GM18505 (cell line): ENCODE measurements around the gene MRAP2.
"Not testable (repeated sequence)": the region's sequence is repeated elsewhere in the genome, so short reads cannot be mapped to it uniquely, and the experiment has no call there.

Experiments
- ATAC-seq: cut with Tn5 transposase; IDR thresholded peaks from one replicate; pipeline ENCODE4 v1.9.1; 2021; ENCODE audit not compliant: unreplicated experiment
- POLR2A ChIP-seq: IDR thresholded peaks from 4 replicates; pipeline ENCODE4 v1.6.1; 2011; ENCODE audit warnings: borderline replicate concordance; ENCODE audit not compliant: insufficient read depth, insufficient read length; ENCODE audit errors: extremely low read depth

Gene MRAP2

GRCh38 chr6:84072442-84072997 lies 38.9 kb downstream of the MRAP2 start:
- no peak for ATAC-seq

GRCh38 chr6:84074988-84075781 lies 41.6 kb downstream of the MRAP2 start:
- no peak for ATAC-seq
- no peak for TF ChIP-seq POLR2A

More at GRCh38 chr6:84072442-84072997, 38.9 kb downstream of the MRAP2 start:
- TF ChIP-seq POLR2A: no peak

GRCh38 chr6:84077645-84078044 lies 44.1 kb downstream of the MRAP2 start:
- no peak for ATAC-seq
- no peak for TF ChIP-seq POLR2A

GRCh38 chr6:84078335-84078734 lies 44.8 kb downstream of the MRAP2 start:
- no peak for ATAC-seq
- TF ChIP-seq POLR2A: no peak

GRCh38 chr6:84081222-84081621 lies 47.6 kb downstream of the MRAP2 start:
- TF ChIP-seq POLR2A: no peak

GRCh38 chr6:84082689-84083265 lies 49.2 kb downstream of the MRAP2 start:
- no peak for ATAC-seq

More at GRCh38 chr6:84081222-84081621, 47.6 kb downstream of the MRAP2 start:
- no peak for ATAC-seq

GRCh38 chr6:84084705-84085104 lies 51.1 kb downstream of the MRAP2 start:
- ATAC-seq: not testable (repeated sequence)

More at GRCh38 chr6:84082689-84083265, 49.2 kb downstream of the MRAP2 start:
- no peak for TF ChIP-seq POLR2A

GRCh38 chr6:84086056-84086455 lies 52.5 kb downstream of the MRAP2 start:
- no peak for TF ChIP-seq POLR2A
- ATAC-seq: no peak

- no peak for TF ChIP-seq POLR2A
- ATAC-seq: no peak
These were observed 53.2 kb downstream of the MRAP2 start for GRCh38 chr6:84086545-84087429.

GRCh38 chr6:84089081-84089480 lies 55.5 kb downstream of the MRAP2 start:
- no peak for TF ChIP-seq POLR2A

GRCh38 chr6:84089552-84089951 lies 56.0 kb downstream of the MRAP2 start:
- ATAC-seq: no peak
- no peak for TF ChIP-seq POLR2A

More at GRCh38 chr6:84089081-84089480, 55.5 kb downstream of the MRAP2 start:
- no peak for ATAC-seq

- no peak for TF ChIP-seq POLR2A
- no peak for ATAC-seq
These were observed 60.2 kb downstream of the MRAP2 start for GRCh38 chr6:84093441-84094435.

- no peak for TF ChIP-seq POLR2A
- no peak for ATAC-seq
These were observed 61.6 kb downstream of the MRAP2 start for GRCh38 chr6:84095156-84095555.

GRCh38 chr6:84103029-84103428 lies 69.5 kb downstream of the MRAP2 start:
- no peak for ATAC-seq
- TF ChIP-seq POLR2A: no peak

GRCh38 chr6:84105215-84105924 lies 71.8 kb downstream of the MRAP2 start:
- not testable (repeated sequence) for ATAC-seq
